GM12892 (cell line): ENCODE data around the gene ARHGDIG.

ENCODE experiments used
- POLR2A ChIP-seq: IDR thresholded peaks from 2 replicates; pipeline ENCODE4 v1.6.1; 2011; ENCODE audit warnings: low read depth, low read length, control low read depth
- TAF1 ChIP-seq: IDR thresholded peaks from 2 replicates; pipeline ENCODE4 v1.6.1; 2011; ENCODE audit warnings: low read depth, mild to moderate bottlenecking, control low read depth, low read length, borderline replicate concordance

GRCh38 chr16:272633-273546 lies 7.5 kb upstream of the ARHGDIG start:
- TF ChIP-seq POLR2A (no peak), TAF1 (no peak)
